ENCODE results near the gene OLR1. TPM values are rescaled to one million over a fixed set of nuclear protein-coding genes. Genes with fewer than 3 reads are reported as not detected.

OLR1 gene
- total RNA-seq, 1 experiment from 2014 or later: not detected

GRCh38 chr12:10135126-10135525 is 36.8 kb downstream of the OLR1 start:
- DNase-seq (ENCODE audit: low spot score): no peak
- Histone ChIP-seq H3K27me3 (replicated peaks; ENCODE audit: insufficient read depth, low read depth, low read length, poor library complexity) (no peaks in the 10 kb centered on the region), H3K27ac (ENCODE audit: low read depth, low read length, poor library complexity, severe bottlenecking) (no peak overlapping the region), H3K4me1 (ENCODE audit: insufficient read depth, low read length, poor library complexity, severe bottlenecking) (peaks cover 2% of the 10 kb centered on the region), H3K4me3 (ENCODE audit: low read depth, low read length, poor library complexity, severe bottlenecking) (no peak overlapping the region), H3K9me3 (ENCODE audit: low read depth, low read length, poor library complexity, severe bottlenecking) (no peaks in the 10 kb centered on the region), H3K36me3 (ENCODE audit: insufficient read depth, low read length, poor library complexity, severe bottlenecking) (no peaks in the 10 kb centered on the region)
- no TSS peak for BruUV-seq (replicated peaks)
- TF ChIP-seq, protein P1, sequence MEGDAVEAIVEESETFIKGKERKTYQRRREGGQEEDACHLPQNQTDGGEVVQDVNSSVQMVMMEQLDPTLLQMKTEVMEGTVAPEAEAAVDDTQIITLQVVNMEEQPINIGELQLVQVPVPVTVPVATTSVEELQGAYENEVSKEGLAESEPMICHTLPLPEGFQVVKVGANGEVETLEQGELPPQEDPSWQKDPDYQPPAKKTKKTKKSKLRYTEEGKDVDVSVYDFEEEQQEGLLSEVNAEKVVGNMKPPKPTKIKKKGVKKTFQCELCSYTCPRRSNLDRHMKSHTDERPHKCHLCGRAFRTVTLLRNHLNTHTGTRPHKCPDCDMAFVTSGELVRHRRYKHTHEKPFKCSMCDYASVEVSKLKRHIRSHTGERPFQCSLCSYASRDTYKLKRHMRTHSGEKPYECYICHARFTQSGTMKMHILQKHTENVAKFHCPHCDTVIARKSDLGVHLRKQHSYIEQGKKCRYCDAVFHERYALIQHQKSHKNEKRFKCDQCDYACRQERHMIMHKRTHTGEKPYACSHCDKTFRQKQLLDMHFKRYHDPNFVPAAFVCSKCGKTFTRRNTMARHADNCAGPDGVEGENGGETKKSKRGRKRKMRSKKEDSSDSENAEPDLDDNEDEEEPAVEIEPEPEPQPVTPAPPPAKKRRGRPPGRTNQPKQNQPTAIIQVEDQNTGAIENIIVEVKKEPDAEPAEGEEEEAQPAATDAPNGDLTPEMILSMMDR (conservative IDR thresholded peaks at IDR 0.05; ENCODE audit: low read depth, low read length): no peak
- no peak for TF ChIP-seq EZH2 (IDR thresholded peaks at IDR 0.05; ENCODE audit: borderline replicate concordance, low read depth, low read length, poor library complexity, severe bottlenecking)
- intact Hi-C loops (cut with micrococcal nuclease; ENCODE audit: unreplicated experiment): no loop called here
- ChIA-PET POLR2A (ENCODE audit: low non-redundant PET) (no interaction called here), CTCF (no interaction called here)

DNA sequence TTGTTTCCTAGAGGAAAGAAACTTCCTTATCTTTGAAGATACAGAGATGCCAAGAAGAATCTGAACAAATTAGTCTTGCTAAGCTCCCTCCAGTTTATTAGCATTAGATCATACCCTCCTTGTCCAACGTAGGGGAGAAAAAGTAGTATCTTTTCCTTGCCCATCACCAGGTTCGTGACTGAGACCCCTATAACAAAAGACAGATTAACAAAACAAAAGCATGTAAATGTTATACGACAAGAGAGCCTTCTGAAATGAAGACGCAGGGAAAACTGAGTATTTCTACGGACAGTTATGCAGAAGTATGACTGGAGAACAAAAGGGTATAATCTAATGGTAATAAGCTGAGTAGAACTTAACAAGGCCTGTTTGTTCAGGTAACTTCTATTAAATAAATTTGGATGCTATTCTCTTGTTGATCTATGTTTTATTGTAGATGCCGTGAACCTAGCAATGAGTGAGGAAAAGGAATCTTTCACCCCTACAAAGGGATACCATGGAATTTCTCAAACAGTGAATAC is 39.0 kb downstream of the OLR1 start:
- intact Hi-C loops (cut with micrococcal nuclease; ENCODE audit: unreplicated experiment): no loop called here
- no peak for TF ChIP-seq EZH2 (IDR thresholded peaks at IDR 0.05; ENCODE audit: borderline replicate concordance, low read depth, low read length, poor library complexity, severe bottlenecking)
- TF ChIP-seq, protein P1 (conservative IDR thresholded peaks at IDR 0.05; ENCODE audit: low read depth, low read length): no peak
- Histone ChIP-seq H3K36me3 (ENCODE audit: insufficient read depth, low read length, poor library complexity, severe bottlenecking) (no peaks in the 10 kb centered on the region), H3K4me1 (ENCODE audit: insufficient read depth, low read length, poor library complexity, severe bottlenecking) (peaks cover 5% of the 10 kb centered on the region), H3K27ac (ENCODE audit: low read depth, low read length, poor library complexity, severe bottlenecking) (no peak overlapping the region), H3K27me3 (replicated peaks; ENCODE audit: insufficient read depth, low read depth, low read length, poor library complexity) (no peaks in the 10 kb centered on the region), H3K9me3 (ENCODE audit: low read depth, low read length, poor library complexity, severe bottlenecking) (no peaks in the 10 kb centered on the region), H3K4me3 (ENCODE audit: low read depth, low read length, poor library complexity, severe bottlenecking) (no peak overlapping the region)
- DNase-seq (ENCODE audit: low spot score): no peak
- BruUV-seq (replicated peaks): no TSS peak
- ChIA-PET CTCF (interaction anchor here (0.5 kb wide), 1 partner anchor 56 kb away, joined by 5 read pairs; no protein-coding TSS in a partner anchor), POLR2A (ENCODE audit: low non-redundant PET) (no interaction called here)

DNA sequence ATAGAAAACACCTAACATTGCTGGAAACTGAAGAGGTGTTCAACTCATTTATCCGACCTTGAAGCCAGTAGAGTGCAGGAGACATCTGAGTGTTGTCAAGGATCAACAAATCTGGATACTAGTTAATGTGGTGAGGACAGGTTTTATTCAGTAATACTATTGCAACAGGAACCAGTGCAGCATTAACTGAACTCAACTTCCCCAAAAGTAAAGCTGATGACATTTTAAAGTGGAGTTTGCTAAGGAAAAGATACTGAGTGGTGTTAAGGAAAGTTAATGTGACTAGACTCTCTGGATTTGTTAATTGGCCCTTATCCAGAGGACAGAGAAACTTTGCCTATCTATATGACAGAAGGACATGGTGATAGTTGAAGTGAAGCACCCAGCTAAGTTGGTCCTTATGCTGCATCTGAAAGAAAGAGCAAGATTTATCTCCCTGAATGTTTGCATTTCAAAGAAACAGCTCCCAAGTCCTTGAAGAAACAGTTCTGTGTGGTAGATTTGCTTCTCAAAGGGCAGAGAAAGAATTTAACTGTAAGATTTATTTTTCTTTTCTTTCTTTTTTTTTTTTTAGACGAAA is 40.7 kb downstream of the OLR1 start:
- no peaks in the 10 kb centered on the region for H3K27me3 ChIP-seq (replicated peaks; ENCODE audit: insufficient read depth, low read depth, low read length, poor library complexity)
- no peaks in the 10 kb centered on the region for H3K36me3 ChIP-seq (ENCODE audit: insufficient read depth, low read length, poor library complexity, severe bottlenecking)
- no peak for DNase-seq (ENCODE audit: low spot score)
- BruUV-seq (replicated peaks): no TSS peak
- peaks cover 5% of the 10 kb centered on the region for H3K4me1 ChIP-seq (ENCODE audit: insufficient read depth, low read length, poor library complexity, severe bottlenecking)
- intact Hi-C loops (cut with micrococcal nuclease; ENCODE audit: unreplicated experiment): no loop called here
- no peaks in the 10 kb centered on the region for H3K9me3 ChIP-seq (ENCODE audit: low read depth, low read length, poor library complexity, severe bottlenecking)
- ChIA-PET POLR2A (ENCODE audit: low non-redundant PET) (no interaction called here), CTCF (interaction anchor here (0.7 kb wide), 1 partner anchor 9 kb away, joined by 4 read pairs; no protein-coding TSS in a partner anchor)
- no peak overlapping the region for H3K4me3 ChIP-seq (ENCODE audit: low read depth, low read length, poor library complexity, severe bottlenecking)
- H3K27ac ChIP-seq (ENCODE audit: low read depth, low read length, poor library complexity, severe bottlenecking): no peak overlapping the region
- TF ChIP-seq EZH2 (IDR thresholded peaks at IDR 0.05; ENCODE audit: borderline replicate concordance, low read depth, low read length, poor library complexity, severe bottlenecking): no peak
- TF ChIP-seq, protein P1 (conservative IDR thresholded peaks at IDR 0.05; ENCODE audit: low read depth, low read length): no peak
